AG10803 (cell line): Measurements from ENCODE around the gene SLC16A6.
"Not testable (repeated sequence)": the region's sequence is repeated elsewhere in the genome, so short reads cannot be mapped to it uniquely, and the experiment has no call there.

Experiments
- DNase-seq: peaks from one replicate; pipeline ENCODE4 v3.0.0; 2010; ENCODE audit warnings: low read depth
- H3K4me3 ChIP-seq: 2 replicates; pipeline ENCODE4 v1.5.1; 2011; ENCODE audit warnings: mild to moderate bottlenecking, low read length, control low read depth
- TF ChIP-seq, protein P1 (sequence below): conservative IDR thresholded peaks from 2 replicates; pipeline ENCODE4 v1.5.1; 2011; ENCODE audit warnings: mild to moderate bottlenecking, low read length, control low read depth, inconsistent platforms

SLC16A6 gene, protein sequence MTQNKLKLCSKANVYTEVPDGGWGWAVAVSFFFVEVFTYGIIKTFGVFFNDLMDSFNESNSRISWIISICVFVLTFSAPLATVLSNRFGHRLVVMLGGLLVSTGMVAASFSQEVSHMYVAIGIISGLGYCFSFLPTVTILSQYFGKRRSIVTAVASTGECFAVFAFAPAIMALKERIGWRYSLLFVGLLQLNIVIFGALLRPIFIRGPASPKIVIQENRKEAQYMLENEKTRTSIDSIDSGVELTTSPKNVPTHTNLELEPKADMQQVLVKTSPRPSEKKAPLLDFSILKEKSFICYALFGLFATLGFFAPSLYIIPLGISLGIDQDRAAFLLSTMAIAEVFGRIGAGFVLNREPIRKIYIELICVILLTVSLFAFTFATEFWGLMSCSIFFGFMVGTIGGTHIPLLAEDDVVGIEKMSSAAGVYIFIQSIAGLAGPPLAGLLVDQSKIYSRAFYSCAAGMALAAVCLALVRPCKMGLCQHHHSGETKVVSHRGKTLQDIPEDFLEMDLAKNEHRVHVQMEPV

DNA sequence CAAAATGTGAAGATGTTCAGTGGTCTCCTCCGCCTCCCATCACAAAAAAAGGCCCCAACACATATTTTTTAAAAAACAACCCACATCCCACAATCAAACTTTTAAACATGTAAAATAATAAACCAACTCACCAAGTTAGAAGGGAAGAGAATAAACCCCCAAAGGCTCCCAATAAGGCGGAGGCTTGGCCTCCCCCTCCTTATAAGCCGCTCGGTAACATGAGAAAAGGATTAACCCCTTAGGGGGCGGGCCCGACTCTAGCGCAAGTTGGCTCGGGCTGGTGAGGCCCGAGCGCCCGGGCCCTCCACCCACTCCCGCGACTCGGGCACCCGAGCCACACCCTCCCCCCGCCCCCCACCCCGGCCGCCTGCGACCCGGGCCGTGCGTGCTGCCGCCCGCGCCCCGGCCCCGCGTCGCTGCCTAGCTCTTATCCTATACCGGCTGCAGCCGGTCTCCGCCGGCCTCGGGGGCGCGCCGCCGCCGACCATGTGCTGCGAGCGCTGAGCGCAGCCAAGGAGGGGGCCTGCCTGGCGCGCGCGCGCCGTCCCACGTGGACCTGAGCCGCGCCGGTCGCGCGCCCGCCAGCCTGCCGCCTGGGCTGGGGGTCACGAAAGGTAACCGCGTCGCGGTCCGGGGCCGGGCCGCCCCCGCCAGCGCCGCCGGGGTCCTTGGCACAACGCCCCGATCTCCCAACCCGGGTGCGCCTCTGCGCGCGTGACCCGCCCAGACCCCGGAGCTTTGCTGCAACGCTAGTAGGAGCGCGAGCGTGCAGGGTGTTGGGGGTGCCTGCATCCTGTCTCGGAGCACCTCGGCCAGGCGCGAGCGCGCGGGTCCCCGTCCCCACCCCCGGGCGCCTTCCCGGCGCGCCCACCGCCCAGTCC lies at the start of gene SLC16A6, which contains the start of gene ARSG:
TSS of gene SLC16A6 (minus strand) at position 173 of the 881 bp plus-strand sequence. CDS start 12,807 bp downstream, outside the sequence.
TSS of gene ARSG (plus strand) at position 541 of the 881 bp plus-strand sequence. CDS start 15,999 bp downstream, outside the sequence.
- H3K4me3 ChIP-seq: peak within 1 kb of the TSS; percentile 66
- TF ChIP-seq, protein P1, sequence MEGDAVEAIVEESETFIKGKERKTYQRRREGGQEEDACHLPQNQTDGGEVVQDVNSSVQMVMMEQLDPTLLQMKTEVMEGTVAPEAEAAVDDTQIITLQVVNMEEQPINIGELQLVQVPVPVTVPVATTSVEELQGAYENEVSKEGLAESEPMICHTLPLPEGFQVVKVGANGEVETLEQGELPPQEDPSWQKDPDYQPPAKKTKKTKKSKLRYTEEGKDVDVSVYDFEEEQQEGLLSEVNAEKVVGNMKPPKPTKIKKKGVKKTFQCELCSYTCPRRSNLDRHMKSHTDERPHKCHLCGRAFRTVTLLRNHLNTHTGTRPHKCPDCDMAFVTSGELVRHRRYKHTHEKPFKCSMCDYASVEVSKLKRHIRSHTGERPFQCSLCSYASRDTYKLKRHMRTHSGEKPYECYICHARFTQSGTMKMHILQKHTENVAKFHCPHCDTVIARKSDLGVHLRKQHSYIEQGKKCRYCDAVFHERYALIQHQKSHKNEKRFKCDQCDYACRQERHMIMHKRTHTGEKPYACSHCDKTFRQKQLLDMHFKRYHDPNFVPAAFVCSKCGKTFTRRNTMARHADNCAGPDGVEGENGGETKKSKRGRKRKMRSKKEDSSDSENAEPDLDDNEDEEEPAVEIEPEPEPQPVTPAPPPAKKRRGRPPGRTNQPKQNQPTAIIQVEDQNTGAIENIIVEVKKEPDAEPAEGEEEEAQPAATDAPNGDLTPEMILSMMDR: no peak
- no peak for DNase-seq

DNA sequence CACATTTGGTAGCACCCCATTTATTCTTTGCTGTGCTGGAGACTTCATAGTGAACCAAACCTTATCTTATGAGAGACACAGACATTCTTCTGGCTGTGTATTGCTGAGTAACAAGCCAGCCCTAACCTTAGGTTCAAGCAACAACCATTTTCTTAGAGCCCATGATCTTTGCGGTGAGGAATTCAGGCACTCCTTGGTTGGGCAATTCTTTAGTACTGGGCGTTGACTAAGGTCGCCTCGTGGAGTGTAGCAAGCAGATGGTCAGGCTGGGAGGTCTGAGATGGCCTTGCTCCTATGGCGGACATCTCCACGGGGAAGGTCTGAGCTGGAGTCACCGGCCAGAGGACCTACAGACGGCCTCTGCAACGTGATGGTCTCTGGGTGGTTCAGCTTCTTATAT lies 43.5 kb upstream of the SLC16A6 start:
- TF ChIP-seq, protein P1: no peak
- DNase-seq: no peak

DNA sequence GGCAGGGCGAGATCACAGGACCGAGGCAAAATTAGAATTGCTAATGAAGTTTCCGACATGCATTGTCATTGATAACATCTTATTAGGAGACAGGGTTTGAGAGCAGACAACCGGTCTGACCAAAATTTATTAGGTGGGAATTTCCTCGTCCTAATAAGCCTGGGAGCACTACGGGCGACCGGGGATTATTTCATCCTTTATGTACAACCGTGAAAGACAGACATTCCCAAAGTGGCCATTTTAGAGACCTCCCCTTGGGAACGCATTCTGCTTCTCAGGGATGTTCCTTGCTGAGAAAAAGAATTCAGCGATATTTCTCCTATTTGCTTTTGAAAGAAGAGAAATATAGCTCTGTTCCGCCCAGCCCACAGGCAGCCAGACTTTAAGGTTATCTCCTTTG lies 41.0 kb upstream of the SLC16A6 start:
- not testable (repeated sequence) for H3K4me3 ChIP-seq, DNase-seq

More for the DNA sequence above, 43.5 kb upstream of the SLC16A6 start:
- no peak overlapping the region for H3K4me3 ChIP-seq

DNA sequence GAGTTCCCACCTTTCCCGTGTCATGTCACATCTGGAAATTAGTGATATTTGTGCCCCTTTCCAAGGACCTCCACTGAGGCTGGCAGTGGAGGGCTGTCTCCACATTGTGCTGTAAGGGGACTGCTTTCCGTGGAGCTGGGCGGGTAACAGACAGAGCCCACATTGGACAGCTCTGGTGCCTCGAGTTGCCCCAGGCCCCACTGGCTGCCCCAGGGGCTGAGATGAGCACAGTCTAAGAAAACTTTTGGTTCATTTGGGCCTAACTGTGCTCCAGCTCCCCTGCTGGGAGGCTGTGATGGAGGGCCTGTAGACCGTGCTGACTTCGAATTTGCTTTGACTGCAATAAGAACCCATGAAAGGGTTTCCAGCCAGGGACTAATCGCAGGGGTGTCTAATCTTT lies 38.4 kb upstream of the SLC16A6 start:
- TF ChIP-seq, protein P1: no peak
- no peak overlapping the region for H3K4me3 ChIP-seq
- no peak for DNase-seq

DNA sequence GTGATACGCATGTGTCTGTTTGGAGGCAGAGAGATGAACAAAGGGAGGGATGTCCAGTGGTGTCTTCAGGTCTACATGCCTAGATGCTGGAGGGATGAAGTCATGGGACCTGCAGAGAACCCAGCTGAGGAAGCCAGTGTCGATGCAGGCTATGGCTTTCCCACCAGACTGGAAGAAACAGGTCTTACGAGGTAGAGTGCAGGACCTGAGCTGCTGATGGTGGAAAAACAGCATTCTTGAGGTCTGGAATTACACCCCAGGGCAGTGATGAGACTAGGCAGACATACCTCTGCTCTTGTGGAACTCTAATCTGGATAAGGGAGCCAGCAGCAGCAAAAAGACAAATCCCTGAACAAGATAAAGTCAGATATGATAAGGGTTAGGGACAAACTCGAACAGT lies 37.7 kb upstream of the SLC16A6 start:
- no peak overlapping the region for H3K4me3 ChIP-seq
- TF ChIP-seq, protein P1: no peak
- no peak for DNase-seq

DNA sequence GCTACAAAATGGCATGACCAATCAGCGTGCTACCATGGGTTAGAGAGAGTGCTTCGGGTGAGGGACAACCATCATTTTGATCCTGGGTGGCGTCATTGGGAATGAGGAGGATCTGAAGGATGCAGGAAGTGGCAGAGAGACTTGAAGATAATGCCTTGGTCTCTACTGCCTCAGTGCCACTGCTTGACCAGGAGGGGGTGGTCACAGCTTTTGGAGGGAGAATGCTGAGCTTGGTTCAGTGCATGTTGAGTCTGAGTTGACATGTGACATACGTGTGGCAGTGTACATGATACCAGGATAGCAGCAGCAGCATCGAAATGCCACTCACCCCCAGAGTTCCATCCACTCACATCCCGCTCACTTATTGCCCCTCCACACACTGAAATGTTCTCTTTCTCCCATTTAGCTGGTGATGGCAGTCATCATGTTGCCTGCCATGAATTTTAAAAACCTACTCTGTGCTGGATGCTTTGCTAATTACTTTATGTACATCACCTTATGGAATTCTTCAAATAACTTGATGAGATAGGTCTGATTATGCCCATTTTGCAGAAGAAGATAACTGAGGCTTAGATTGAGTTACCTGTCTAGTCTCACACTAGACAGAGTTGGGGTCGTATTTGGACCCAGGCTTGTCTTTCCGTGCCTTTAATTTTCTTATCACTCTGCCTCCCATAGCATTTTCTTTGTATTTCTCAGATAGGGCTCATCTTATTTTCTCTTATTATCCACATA lies 37.1 kb upstream of the SLC16A6 start:
- TF ChIP-seq, protein P1: no peak
- no peak overlapping the region for H3K4me3 ChIP-seq
- DNase-seq: no peak

DNA sequence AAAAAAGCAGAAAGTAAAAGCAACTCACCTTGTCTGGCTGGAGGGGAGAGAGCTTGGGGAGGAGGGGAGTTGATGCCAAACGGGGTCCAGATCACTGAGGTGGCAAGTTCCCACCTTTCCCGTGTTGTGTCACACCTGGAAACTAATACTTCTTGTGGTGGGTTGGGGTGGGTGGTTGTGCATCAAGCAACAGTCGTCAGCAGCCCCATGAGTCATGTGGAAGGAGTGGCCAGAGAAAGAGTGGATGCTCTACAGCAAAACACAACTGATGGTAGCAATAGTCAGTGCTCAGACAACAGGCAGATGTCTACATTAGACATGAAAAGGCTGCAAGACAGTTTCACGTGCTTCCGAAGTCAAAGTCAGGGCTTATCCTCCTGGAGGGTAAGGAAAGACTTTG lies 35.8 kb upstream of the SLC16A6 start:
- TF ChIP-seq, protein P1: no peak
- H3K4me3 ChIP-seq: no peak overlapping the region
- no peak for DNase-seq
